ENCODE results near the gene TLR7. TPM values are rescaled to one million over a fixed set of nuclear protein-coding genes. Genes with fewer than 3 reads are reported as not detected.

Gene TLR7
- total RNA-seq, 2 donors from 2014 or later, result 0.27 to 1.3 TPM

DNA sequence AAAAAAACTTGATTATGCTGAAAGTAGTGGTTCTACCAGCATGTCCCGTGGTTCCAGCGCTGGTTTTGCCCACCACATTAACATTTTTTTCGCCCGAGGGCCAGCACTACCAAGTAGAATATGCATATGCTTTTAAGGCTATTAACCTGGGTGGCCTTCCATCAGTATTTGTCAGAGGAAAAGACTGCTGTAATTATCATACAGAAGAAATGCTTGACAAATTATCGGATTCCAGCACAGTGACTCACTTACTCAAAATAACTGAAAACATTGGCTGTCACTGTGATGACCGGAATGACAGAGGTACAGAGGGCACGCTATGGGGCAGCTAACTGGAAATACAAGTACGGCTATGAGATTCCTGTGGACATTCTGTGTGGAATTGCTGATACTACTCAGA, 41.1 kb upstream of the TLR7 start:
- TF ChIP-seq, protein P1, sequence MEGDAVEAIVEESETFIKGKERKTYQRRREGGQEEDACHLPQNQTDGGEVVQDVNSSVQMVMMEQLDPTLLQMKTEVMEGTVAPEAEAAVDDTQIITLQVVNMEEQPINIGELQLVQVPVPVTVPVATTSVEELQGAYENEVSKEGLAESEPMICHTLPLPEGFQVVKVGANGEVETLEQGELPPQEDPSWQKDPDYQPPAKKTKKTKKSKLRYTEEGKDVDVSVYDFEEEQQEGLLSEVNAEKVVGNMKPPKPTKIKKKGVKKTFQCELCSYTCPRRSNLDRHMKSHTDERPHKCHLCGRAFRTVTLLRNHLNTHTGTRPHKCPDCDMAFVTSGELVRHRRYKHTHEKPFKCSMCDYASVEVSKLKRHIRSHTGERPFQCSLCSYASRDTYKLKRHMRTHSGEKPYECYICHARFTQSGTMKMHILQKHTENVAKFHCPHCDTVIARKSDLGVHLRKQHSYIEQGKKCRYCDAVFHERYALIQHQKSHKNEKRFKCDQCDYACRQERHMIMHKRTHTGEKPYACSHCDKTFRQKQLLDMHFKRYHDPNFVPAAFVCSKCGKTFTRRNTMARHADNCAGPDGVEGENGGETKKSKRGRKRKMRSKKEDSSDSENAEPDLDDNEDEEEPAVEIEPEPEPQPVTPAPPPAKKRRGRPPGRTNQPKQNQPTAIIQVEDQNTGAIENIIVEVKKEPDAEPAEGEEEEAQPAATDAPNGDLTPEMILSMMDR (IDR thresholded peaks at IDR 0.05), result no peak
- intact Hi-C loops (cut with DNase I), result no loop called here
- H3K9me3 ChIP-seq, result no peaks in the 10 kb centered on the region
- no peak overlapping the region for H3K4me3 ChIP-seq
- no peaks in the 10 kb centered on the region for H3K27me3 ChIP-seq
- no peak overlapping the region for H3K27ac ChIP-seq
- no peak for DNase-seq
- no peak overlapping the region for H3K9ac ChIP-seq (ENCODE audit: low read depth in 2 of 2, low read length in 2 of 2)
- no peaks in the 10 kb centered on the region for H3K4me1 ChIP-seq
- H3K36me3 ChIP-seq, result no peaks in the 10 kb centered on the region

DNA sequence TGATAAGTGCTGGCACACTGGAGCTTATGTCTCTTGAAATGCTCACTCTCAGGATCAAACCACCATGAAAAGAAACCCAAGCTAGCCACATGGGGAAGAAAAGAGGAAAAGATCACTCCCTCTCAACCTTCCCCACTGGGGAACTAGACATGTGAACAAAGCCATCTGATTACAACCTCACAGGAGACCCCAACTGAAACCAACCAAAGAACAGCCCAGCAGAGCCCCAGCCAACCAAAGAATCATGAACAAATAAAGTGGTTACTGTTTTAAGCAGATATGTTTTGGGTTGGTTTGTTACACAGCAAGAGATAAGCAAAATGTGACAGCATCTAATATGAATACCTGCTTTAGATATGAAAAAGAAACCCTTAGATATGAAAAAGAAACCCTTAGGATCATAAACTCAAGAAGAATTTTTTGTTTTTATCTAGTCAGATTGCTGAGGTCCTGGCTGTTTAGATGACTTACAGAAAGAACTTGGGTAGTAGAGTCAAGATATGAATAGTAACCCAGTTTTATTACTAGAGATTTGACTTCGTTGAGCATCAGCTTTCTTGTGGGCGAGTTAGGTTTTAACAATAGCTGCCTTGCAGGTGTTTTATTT, 23.7 kb upstream of the TLR7 start:
- Histone ChIP-seq H3K4me3 (no peak overlapping the region), H3K27ac (no peak overlapping the region), H3K9ac (ENCODE audit: low read depth in 2 of 2, low read length in 2 of 2) (no peak overlapping the region), H3K36me3 (no peaks in the 10 kb centered on the region), H3K27me3 (no peaks in the 10 kb centered on the region), H3K4me1 (no peaks in the 10 kb centered on the region), H3K9me3 (no peaks in the 10 kb centered on the region)
- DNase-seq, result no peak
- intact Hi-C loops (cut with DNase I), result no loop called here
- TF ChIP-seq, protein P1 (IDR thresholded peaks at IDR 0.05), result no peak

DNA sequence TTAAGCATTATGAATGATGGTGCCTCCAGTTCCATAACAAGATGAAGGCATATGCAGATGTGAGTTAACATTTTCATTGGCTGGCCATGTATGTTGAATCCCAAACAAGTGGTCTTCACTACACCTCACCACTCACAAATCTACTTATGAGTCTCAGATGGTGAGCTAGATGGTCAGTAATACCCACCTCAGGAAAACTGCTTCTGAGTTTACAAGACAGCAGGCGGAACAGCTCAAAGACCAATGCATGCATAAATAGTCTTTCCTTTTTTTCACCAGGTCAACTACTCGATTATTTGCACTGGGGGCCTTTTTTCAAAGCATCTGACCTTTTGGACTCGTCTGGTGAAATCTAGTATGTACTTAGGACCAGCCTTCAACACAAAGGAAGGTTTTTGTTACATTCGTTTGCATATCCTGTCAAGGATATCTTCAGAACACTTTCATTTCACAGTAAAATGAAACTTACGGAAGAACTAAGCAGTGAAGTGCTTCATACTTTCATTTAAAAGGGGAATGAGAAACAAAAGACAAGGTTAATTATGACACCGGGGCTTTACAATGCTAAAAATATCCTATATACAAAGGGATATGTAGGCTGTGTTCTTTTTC, 23.1 kb upstream of the TLR7 start:
- no peaks in the 10 kb centered on the region for H3K9me3 ChIP-seq
- DNase-seq, result no peak
- H3K36me3 ChIP-seq, result no peaks in the 10 kb centered on the region
- no peaks in the 10 kb centered on the region for H3K4me1 ChIP-seq
- intact Hi-C loops (cut with DNase I), result no loop called here
- no peaks in the 10 kb centered on the region for H3K27me3 ChIP-seq
- H3K4me3 ChIP-seq, result no peak overlapping the region
- no peak overlapping the region for H3K9ac ChIP-seq (ENCODE audit: low read depth in 2 of 2, low read length in 2 of 2)
- TF ChIP-seq, protein P1 (IDR thresholded peaks at IDR 0.05), result no peak
- H3K27ac ChIP-seq, result no peak overlapping the region

DNA sequence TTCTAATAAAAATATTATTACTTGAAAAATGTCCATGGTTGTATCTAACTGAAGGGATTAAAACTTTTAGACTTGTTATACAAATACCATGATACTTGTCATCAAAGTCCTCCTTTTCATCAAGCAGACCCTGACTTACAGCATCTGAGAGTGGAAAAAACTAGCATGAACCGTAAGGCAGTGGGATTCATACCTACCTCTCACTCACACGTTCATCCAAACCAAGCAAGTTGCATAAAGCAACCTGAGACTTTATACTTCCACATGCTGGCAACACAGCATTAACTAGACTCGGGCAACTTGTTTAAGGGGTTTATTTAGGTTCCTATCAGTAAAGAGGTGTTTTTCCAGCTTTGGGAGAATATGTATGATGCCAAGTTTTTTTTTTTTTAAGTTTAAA, 22.6 kb upstream of the TLR7 start:
- Histone ChIP-seq H3K4me1 (no peaks in the 10 kb centered on the region), H3K27me3 (no peaks in the 10 kb centered on the region), H3K4me3 (no peak overlapping the region), H3K9ac (ENCODE audit: low read depth in 2 of 2, low read length in 2 of 2) (no peak overlapping the region), H3K27ac (no peak overlapping the region), H3K36me3 (no peaks in the 10 kb centered on the region), H3K9me3 (no peaks in the 10 kb centered on the region)
- intact Hi-C loops (cut with DNase I), result no loop called here
- TF ChIP-seq, protein P1 (IDR thresholded peaks at IDR 0.05), result no peak
- no peak for DNase-seq

DNA sequence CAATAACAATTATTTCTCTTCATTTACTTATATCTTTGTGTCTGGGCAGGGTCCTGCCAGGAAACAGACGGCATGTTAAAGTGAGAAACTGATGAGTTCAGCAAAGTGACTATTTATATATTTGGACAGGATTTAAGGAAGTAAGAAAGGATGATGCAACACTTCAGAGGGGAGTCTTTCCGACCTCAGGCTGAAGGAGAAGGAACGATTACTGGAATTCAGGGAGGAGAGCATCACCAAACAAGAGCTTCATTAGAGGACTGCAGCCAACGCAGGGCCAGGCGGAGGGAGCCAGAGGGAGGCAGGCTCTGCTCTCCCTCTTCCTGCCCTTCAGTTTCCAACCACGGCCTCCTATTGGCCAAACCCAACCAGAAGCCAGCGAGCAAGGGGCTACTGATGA, 1.5 kb upstream of the TLR7 start:
- Histone ChIP-seq H3K36me3 (no peaks in the 10 kb centered on the region), H3K27me3 (no peaks in the 10 kb centered on the region), H3K9ac (ENCODE audit: low read depth in 2 of 2, low read length in 2 of 2) (no peak overlapping the region), H3K27ac (no peak overlapping the region), H3K9me3 (no peaks in the 10 kb centered on the region), H3K4me3 (no peak overlapping the region), H3K4me1 (no peaks in the 10 kb centered on the region)
- no peak for DNase-seq
- intact Hi-C loops (cut with DNase I), result no loop called here
- TF ChIP-seq, protein P1 (IDR thresholded peaks at IDR 0.05), result no peak

All from colonic mucosa (tissue), 4 donors.